CD4-positive, alpha-beta T cell treated with Interleukin-6 for 4 hours (primary cell): Measurements from ENCODE around the gene RPP40.
"Not testable (repeated sequence)": the region's sequence is repeated elsewhere in the genome, so short reads cannot be mapped to it uniquely, and the experiment has no call there.

Experiments used
- DNase-seq: peaks from one replicate; pipeline ENCODE4 v3.0.0-alpha.2; 2020; ENCODE audit warnings: mixed read lengths

RPP40 gene, protein sequence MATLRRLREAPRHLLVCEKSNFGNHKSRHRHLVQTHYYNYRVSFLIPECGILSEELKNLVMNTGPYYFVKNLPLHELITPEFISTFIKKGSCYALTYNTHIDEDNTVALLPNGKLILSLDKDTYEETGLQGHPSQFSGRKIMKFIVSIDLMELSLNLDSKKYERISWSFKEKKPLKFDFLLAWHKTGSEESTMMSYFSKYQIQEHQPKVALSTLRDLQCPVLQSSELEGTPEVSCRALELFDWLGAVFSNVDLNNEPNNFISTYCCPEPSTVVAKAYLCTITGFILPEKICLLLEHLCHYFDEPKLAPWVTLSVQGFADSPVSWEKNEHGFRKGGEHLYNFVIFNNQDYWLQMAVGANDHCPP

DNA sequence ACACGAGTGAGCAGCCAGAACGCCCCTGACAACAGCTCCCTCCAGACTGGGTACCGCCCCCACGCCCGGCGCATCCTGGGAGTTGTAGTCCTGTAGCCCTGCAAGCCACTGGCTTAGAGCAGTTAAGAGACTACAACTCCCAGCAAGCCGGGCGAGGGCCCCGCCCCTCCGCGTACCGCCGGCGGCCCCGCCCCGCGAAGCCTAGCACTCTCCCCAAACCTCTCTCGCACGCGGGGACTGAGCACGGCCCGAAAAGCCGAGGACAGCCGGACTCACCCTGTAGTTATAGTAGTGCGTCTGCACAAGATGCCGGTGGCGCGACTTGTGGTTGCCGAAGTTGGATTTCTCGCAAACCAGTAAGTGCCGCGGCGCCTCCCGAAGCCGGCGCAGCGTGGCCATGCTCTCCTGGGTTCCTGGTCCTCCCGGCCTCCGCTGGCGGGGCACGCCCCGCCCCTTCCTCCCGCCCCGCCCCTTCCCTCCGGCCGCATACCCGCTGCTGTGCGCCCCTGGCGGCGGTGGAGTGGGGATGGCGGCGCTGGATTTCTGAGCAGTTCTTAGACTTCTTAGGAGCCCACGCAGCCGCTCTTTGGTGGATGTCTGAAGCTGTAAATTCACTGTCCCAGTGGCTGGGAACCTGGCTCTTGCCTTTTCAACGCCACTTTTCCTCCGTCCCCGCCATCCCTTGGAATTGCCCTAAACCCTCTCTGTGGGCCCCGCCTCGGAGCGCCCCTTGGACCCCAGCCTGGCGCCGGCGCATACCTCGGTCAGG, at the start of gene RPP40:
Gene RPP40 (minus strand): TSS at position 434 of the 769 bp plus-strand sequence. CDS start 35 bp downstream, at position 399.
- peak; percentile 99 for DNase-seq

DNA sequence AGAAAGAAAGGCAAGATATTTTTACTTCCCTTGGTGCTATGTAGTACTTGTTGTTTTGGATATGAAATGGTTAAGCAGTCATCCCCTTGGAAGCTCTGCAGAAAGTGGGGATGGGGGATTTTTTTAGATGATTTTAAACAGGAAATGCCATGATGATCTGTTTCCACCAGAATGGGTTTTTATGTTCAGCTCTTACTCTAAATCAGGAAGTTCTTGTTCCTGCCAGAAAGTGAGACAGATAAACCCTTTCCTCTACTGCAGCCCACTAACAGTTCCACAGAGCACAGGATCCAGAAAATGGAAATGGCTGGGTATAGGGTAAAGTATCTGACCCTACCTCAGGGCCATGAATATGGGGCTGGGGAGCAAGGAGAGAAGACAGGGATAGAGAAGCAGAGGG, 49.2 kb upstream of the RPP40 start:
- DNase-seq, result no peak

DNA sequence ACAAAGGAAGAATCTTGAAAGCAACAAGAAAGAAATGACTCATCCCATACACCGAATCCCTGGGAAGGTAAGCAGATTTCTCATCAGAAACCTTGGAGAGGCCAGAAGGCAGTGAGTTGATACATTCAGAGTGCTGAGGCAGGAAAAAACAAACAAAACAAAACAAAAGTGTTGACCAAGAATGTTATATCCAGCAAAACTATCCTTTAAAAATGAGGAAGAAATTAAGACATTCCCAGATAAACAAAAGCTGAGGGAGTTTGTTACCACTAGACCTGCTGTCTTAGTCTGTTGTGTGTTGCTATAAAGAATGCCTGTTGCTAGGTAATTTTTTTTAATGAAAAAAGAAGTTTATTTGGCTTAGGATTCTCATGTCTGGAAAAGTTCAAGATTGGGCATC, 47.6 kb upstream of the RPP40 start:
- DNase-seq, result no peak

DNA sequence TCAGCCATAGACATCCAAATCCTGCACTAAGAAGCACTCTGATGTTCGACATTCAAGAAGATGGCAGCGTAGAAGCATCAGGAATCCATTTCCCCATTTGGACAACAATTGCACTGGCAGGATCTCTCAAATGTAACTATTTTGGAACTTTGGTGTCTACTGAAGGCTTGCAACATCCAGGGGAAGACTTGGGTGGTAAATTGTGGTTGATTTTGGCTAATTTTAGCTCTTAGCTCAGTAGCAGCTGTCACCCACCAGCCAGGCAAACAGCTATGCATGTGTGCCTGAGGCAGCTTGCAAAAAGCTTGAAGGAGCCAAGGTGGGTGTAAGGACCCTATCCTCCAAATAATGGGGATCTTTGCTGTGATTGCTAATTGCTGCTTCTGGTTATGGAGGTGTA, 46.2 kb upstream of the RPP40 start:
- no peak for DNase-seq

DNA sequence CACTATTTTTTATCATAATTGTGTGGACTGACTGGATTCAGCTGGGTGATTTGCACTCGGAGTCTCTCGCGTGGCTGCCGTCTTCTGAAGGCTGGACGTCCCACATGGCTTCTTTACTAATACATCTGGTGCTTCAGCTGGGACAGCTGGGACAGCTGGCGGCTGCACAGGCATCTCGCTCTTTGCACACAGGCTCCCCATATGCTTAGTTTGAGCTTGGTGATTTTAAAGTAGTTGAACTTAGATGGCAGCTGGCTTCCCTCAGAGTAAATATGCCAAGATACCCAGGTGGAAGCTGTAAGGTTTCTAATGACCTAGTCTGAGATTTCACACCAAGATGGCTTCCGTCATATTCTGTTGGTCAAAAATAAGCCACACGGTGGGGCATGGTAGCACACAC, 42.6 kb upstream of the RPP40 start:
- no peak for DNase-seq

DNA sequence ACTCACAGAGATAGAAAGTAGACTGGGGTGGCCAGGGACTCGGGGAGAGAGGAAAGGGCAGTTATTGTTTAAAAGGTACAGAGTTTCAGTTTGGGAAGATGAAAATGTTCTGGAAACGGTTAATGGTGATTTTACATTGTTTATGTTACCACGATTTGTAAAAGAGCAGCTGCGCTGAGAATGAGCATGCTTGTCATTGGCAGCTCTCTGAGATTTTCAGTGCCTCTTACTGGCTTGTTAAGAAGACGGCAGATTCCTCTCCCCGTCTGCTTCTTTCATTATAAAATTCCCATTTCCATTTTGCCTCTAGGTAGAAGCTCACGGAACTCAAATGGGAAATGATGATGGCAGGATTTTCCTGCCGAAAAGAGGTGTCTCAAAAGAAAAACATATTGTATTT, 41.6 kb upstream of the RPP40 start:
- no peak for DNase-seq

DNA sequence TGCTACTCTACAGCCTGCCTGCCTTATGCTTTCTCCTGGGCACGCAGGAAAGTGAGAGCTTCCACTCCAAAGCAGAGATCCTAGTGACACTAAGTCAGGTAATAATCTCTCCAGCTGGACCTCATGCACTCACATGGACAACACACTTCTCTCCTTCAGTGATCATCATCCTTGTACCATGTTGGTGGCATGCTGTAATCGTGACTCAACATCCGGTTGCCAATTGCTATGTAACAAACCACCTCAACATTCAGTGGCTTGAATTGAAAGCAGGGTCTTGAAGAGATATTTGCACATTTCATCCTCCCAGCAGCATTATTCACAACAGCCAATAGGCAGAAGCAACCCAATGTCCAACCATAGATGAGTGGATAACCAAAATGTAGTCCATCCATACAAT, 41.0 kb upstream of the RPP40 start:
- DNase-seq, result no peak

DNA sequence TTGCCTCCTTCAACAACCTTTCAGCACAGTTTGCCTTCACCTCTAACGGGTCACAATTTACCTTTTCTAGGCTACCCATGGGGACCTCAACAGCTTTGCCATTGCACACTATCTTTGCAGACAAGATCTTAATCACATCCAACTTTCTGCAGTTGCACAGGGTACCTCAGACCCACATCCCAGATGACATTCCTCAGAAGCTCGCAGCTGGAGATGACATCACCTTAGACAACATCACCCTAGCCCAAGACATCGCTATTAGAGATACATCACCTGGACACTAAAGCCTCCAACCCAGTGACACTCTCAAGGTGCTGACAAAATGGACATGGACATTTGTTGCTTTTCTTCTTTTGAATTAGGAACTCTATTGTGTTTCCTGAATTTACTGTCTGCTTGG, 38.6 kb upstream of the RPP40 start:
- DNase-seq, result no peak

DNA sequence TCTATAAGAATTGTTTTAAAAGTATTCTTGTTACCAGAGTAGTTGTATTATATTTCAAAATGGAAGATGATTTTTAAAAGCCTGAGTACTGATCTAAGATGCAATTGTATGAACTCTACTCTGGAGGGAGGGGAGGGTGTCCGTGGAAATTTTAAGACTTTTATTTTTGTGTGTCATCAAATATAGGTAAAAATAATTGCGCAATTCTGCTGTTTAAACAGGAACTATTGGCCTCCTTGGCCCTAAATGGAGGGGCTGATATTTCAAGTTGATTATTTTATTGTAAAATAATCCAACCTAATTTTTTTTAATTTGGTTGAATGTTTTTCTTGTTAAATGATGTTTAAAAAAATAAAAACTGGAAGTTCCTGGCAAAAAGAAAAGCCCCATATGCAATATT, 38.1 kb upstream of the RPP40 start:
- no peak for DNase-seq

DNA sequence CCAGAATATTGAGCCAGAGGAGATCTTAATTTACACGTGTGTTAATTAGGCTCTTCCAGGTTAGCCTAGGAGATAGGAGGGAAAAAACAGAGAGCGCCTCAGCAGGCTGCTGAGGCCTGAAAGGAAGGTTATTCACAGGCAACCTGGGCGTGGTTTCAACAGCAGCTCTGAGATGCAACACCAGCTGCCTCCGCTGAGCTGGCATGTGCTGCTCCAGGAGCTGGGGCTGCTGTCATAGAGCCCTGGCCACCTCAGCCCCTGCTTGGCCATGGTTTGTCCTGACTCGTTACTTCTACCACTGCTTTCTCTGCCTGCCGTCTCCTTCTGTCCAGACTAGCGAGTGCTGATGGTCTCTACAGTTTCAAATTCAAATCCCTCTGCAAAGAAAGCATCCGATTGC, 32.4 kb upstream of the RPP40 start:
- no peak for DNase-seq

DNA sequence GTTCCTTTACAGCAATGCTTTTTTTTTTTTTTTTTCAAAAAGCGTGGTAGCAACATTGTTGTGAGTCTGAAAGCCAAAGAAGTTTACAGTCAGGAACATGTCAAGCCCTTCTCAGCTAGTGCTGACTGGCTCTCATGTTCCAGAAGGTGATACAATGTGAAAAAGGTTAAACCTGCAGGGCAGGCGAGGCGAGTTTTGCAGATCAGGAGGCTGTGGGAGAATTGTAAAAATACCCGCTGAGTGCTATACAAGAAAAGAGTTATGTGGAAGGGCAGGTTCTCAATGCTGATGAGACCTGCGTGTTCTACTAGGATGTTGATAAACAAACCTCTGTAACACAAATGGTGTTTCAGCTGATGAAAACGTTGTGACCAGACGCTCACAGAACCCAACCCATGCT, 30.9 kb upstream of the RPP40 start:
- no peak for DNase-seq

DNA sequence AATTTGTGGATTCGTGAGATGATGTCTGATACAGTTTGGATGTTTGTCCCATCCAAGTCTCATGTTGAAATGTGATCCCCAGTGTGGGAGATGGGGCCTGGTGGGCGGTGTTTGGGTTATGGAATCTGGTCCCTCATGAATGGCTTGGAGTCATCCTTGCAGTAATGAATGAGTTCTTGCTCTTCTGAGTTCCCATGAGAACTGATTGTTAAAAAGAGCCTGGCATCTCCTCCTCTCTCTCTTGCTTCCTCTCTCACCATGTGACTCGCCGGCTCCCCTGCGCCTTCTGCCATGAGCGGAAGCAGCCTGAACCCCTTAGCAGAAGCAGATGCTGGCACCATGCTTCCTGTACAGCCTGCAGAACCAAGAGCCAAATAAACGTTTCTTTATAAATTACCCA, 30.5 kb upstream of the RPP40 start:
- DNase-seq, result no peak

DNA sequence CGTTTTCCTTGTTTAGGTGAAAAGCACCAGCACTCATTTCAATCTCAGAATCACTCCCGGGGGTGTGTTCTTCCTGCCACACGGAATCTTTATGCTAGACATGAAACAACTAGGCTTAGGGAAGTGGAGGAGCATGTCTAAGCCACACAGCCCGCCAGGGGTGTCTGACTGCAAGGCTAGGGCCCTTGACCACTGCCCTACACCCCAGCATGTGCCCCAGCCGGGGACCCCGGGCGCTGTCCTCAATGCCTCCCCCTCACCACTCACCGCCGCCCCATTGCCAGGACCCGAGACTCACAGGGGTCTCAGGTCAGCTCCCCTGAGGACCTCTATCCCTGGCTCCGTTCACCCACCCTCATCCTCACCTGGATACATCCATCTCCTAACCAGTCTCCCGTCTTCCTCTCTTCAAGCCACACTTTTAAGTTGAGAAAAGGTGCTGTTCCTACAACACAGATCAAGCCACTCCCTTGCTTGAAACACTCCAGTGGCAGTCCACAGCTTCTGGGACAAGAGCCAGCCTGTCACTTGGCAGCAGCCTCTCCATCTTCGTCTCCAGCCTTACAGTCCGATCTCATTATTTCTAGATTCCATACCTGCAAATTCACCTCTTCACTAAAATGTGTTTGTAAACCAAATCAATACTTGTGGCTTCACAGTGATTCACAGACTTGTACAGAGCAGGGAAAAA, 29.5 kb upstream of the RPP40 start:
- DNase-seq, result not testable (repeated sequence)

DNA sequence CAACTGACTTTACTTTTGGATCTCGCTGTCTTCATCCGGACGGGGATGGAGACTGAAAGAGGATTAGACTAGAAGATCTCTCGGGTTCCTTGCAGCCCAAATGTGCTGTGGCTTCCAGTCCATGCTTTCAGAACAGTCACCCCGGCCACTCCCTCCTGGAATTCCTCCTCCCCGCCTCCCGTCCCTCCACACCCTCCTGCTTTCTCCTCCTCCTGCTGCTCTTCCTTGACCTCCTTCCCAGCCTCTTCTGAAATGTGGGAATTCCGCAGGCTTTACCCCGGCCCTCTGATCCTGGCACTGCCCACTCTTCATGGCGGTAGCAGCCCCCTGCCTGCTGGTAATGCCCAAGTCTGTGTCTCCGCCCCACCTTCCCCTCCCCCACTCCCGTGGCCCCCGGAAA, 28.9 kb upstream of the RPP40 start:
- not testable (repeated sequence) for DNase-seq

DNA sequence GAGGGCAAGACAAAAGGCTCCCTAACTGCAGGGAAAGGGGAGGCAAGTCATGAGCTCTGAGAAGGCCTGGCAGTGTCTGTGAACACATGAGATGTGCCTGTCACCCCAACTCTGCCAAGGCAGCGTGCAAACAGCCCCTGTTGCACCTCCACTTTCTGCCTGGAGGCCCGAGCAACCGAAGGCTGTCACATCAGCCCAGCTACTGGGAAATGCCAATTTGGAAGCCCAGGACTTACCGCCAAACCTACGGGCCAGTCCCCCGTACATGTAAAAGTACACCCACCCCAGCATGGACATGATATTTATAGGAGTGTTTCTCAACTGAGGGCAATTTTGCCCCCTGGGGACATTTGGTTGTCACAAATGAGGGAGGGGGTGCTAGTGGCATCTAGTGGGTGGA, 27.3 kb upstream of the RPP40 start:
- DNase-seq, result no peak

DNA sequence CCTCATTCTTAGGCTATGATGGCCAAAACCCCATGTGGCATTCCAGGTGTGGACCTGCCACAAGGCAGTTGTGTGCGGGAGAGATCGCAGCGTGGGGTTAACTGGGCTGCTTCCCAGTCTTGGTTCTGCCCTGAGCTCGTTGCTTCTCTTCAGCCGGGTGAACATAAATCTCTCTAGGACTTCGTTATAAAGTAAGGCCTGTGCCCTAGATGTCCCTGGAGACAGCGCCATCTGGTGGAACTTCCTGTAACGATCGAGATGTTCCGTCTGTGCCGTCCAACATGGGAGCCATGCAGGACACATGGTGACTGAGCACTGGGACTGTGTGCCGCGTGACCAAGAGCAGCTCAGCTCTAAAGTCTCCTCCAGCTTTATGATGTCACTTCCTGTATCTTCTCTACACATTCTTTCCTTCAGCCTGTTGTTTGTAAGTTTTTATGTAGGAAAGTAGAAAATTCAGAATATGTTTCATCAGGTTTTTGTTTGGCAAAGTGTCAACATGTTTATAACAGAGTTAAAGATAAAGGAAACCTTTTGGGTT, 26.8 kb upstream of the RPP40 start:
- DNase-seq, result peak; percentile 65

DNA sequence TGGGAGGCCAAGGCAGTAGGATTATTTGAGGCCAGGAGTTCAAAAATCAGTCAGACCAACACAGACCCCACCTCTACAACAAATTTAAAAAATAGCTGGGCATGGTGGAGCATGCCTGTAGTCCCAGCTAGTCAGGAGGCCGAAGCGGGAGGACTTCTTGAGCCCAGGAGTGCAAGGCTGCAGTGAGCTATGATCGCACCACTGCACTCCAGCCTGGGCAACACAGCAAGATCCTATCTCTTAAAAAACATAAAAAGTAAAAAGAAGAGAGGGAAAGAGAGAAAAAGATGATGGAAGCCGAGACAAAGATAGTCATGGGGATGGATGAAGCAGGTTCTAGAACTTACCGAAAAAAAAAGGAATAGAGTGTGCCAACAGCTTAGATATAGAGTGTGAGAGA, 25.8 kb upstream of the RPP40 start:
- DNase-seq, result no peak

DNA sequence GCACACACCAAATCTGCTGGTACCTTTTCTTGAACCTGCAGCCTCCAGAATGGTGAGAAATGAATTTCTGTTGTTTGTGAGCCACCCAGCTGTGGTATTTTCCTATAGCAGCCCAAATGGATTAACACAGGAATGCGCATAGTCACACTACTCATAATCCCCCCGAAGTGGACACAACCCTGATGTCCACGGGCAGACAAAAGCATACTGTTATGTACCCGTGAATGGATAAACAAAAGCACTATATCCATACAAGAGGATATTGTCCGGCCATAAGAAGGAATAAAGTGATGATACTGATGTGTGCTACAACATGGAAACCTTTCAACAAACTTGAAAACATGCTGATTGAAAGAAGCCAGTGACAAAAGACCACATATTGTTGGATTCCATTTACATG, 25.1 kb upstream of the RPP40 start:
- no peak for DNase-seq

DNA sequence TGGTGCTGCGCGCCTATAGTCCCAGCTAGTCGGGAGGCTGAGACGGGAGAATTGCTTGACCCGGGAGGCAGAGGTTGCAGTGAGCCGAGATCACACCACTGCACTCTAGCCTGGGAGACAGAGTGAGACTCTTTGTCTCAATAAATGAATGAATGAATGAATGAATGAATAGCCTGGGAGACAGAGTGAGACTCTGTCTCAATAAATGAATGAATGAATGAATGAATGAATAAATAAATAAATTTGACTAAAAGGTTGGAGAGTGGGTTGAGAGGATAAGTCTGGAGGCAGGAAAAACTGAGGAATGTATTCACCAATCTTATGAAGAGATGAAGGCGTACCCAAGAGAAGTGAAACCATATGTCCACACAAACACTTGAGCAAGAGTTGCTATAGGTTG, 24.5 kb upstream of the RPP40 start:
- no peak for DNase-seq

DNA sequence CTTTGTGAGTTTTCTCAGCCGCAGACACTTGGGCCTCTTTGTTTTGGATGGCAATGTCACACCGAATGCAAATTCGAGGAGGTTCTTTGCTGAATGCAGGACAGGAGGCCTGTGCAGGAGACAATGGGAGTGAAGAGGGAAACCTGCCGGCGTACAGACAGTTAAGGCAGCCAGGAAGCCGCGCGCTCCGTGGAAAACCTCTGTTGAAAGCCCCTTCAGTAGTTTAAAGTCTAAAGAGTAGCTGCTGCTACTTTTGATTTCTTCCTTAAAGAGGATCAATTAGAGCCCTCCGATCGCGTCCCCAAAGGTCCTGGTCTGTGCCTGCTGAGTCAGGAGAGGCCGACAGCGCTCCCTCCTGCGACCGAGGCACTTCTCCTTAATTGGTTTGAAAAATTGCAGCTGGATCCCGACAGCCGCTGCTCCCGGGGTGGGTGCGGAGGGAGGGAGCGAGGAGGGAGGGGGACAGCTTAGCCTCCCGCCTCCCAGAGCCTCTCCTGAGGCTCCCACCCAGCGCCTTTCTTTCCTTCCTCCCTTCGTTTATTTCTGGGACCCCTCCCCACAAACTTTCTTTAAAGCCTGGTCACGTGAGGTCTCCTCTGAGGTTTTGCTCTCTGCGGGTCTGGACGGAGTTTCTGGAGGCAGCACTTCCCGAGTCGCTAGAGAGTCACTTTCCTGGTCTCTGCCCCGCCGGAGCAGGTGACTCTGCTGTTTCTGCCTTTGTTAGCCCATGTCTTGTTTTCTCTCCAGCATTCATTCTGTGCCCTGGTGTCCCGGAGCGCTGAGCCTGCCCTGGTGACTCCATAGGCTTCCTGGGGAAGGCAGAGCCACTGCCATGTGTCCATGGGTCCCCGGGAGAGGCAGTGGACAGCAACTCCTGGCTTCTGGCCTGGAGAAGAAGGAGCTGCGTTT, 22.3 kb upstream of the RPP40 start:
- no peak for DNase-seq

DNA sequence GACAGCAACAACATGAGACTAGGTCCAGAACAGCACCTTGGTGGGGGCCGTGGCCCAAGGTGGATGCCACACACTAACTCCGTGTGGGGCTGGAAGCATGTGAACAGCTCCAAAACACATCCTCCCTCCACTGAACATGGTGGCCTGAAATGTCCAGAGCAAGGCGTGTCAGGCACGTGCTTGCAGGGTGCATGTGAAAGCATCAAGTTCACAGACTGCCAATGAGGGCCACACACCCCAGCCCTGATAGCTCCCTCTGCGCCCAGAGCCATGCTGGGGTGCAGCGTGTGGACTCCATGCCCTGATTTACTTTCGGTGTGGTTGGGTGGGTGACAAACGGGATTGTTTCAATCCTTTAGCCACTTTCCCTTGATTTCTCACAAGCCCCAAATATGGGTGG, 20.1 kb upstream of the RPP40 start:
- DNase-seq, result no peak

DNA sequence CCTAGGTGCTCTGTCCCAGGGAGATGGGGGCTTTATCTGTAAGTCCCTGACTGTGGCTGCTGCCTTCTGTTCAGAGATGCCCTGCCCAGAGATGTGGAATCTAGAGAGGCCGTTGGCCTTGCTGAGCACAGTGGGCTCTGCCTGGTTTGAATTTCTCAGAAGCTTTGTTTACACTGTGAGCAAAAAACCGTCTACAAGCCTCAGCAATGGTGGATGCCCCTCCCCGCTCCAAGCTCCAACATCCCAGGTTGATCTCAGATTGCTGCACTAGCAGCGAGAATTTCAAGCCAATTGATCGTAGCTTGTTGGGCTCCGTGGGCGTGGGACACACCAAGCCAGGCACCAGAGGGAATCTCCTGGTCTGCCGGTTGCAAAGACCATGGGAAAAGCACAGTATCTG, 16.3 kb upstream of the RPP40 start:
- no peak for DNase-seq
